GM23338 (cell line): Measurements from ENCODE around the gene ANO6. TPM values are rescaled to one million over a fixed set of nuclear protein-coding genes. Genes with fewer than 3 reads are reported as not detected.

Experiments
- ATAC-seq: fragments of 200-7000 bp; cut with Tn5 transposase; 3 replicates; pipeline ENCODE4 v1.9.1; 2020
- DNase-seq: peaks from one replicate; pipeline ENCODE4 v3.0.0-alpha.2; 2015; ENCODE audit warnings: low spot score
- H2AFZ ChIP-seq: fragments of 200-600 bp; sonication (generic); 2 replicates; pipeline ENCODE4 v1.8.0; 2016; ENCODE audit warnings: antibody characterized with exemption, mild to moderate bottlenecking, moderate library complexity
- H3F3A ChIP-seq: fragments of 200-600 bp; sonication (generic); replicated peaks from 2 replicates; pipeline ENCODE4 v1.8.0; 2017; ENCODE audit warnings: antibody characterized with exemption, mixed run types, low read depth
- H3K27ac ChIP-seq: fragments of 200-600 bp; sonication (generic); 2 replicates; pipeline ENCODE4 v1.6.1; 2016; ENCODE audit warnings: low read depth
- H3K27me3 ChIP-seq: fragments of 200-600 bp; sonication (generic); 2 replicates; pipeline ENCODE4 v1.8.0; 2016; ENCODE audit warnings: mild to moderate bottlenecking, mixed run types, moderate library complexity; ENCODE audit not compliant: insufficient read depth
- H3K36me3 ChIP-seq: fragments of 200-600 bp; sonication (generic); 2 replicates; pipeline ENCODE4 v1.8.0; 2016; ENCODE audit warnings: mild to moderate bottlenecking; ENCODE audit not compliant: insufficient read depth
- H3K4me1 ChIP-seq: fragments of 200-600 bp; sonication (generic); 2 replicates; pipeline ENCODE4 v1.8.0; 2016; ENCODE audit warnings: mild to moderate bottlenecking, moderate library complexity; ENCODE audit not compliant: insufficient read depth
- H3K4me2 ChIP-seq: fragments of 200-600 bp; sonication (generic); 2 replicates; pipeline ENCODE4 v1.7.1; 2017; ENCODE audit warnings: mixed run types
- H3K4me3 ChIP-seq: fragments of 200-600 bp; sonication (generic); 2 replicates; pipeline ENCODE4 v1.6.1; 2016; ENCODE audit warnings: mixed run types
- H3K79me2 ChIP-seq: fragments of 200-600 bp; sonication (generic); replicated peaks from 2 replicates; pipeline ENCODE4 v1.8.0; 2017; ENCODE audit warnings: mild to moderate bottlenecking; ENCODE audit not compliant: insufficient read depth
- H3K9me2 ChIP-seq: fragments of 200-600 bp; sonication (generic); 2 replicates; pipeline ENCODE4 v1.8.0; 2017; ENCODE audit not compliant: insufficient read depth
- H4K20me1 ChIP-seq: fragments of 200-600 bp; sonication (generic); replicated peaks from 2 replicates; pipeline ENCODE4 v1.8.0; 2017; ENCODE audit warnings: mild to moderate bottlenecking; ENCODE audit not compliant: insufficient read depth
- H3K27ac Mint-ChIP-seq: 2 replicates; pipeline ENCODE4 v1.8.0; 2020; ENCODE audit warnings: inconsistent platforms, mild to moderate bottlenecking, moderate library complexity, mixed read lengths
- H3K27me3 Mint-ChIP-seq: 3 replicates; pipeline ENCODE4 v1.8.0; 2022; ENCODE audit warnings: low read depth, mild to moderate bottlenecking, moderate library complexity, mixed read lengths, inconsistent platforms; ENCODE audit not compliant: insufficient read depth, poor library complexity
- H3K36me3 Mint-ChIP-seq: 3 replicates; pipeline ENCODE4 v1.8.0; 2021; ENCODE audit warnings: low read depth, mild to moderate bottlenecking, inconsistent platforms, moderate library complexity, mixed read lengths
- H3K4me1 Mint-ChIP-seq: 3 replicates; pipeline ENCODE4 v1.8.0; 2020; ENCODE audit warnings: mild to moderate bottlenecking, inconsistent platforms, mixed read lengths
- H3K4me3 Mint-ChIP-seq: 3 replicates; pipeline ENCODE4 v1.8.0; 2021; ENCODE audit warnings: moderate library complexity, mild to moderate bottlenecking, inconsistent platforms, mixed read lengths
- H3K9me3 Mint-ChIP-seq: 3 replicates; pipeline ENCODE4 v1.8.0; 2020; ENCODE audit warnings: moderate library complexity, mild to moderate bottlenecking, inconsistent platforms, mixed read lengths
- CREB1 ChIP-seq: fragments of 250-450 bp; sonication (Bioruptor Pico); IDR thresholded peaks from 2 replicates; pipeline ENCODE4 v1.5.0; 2020; ENCODE audit warnings: low read depth, mild to moderate bottlenecking, moderate library complexity
- EZH2 ChIP-seq: fragments of 200-600 bp; sonication (generic); IDR thresholded peaks from one replicate; pipeline ENCODE4 v1.8.0; 2017; ENCODE audit warnings: antibody characterized with exemption, mild to moderate bottlenecking, low read depth; ENCODE audit not compliant: unreplicated experiment
- EZH2phosphoT487 ChIP-seq: fragments of 200-600 bp; sonication (generic); IDR thresholded peaks from one replicate; pipeline ENCODE4 v1.8.1; 2018; ENCODE audit warnings: antibody characterized with exemption; ENCODE audit not compliant: unreplicated experiment
- JUNB ChIP-seq: IDR thresholded peaks from one replicate; pipeline ENCODE4 v1.6.1; 2016; ENCODE audit warnings: antibody characterized with exemption; ENCODE audit not compliant: unreplicated experiment
- NANOG ChIP-seq: IDR thresholded peaks from 2 replicates; pipeline ENCODE4 v1.6.1; 2016; ENCODE audit warnings: antibody characterized with exemption, borderline replicate concordance
- POLR2AphosphoS5 ChIP-seq: IDR thresholded peaks from 2 replicates; pipeline ENCODE4 v1.6.1; 2016; ENCODE audit warnings: antibody characterized with exemption, low read depth
- STAT1 ChIP-seq: IDR thresholded peaks from one replicate; pipeline ENCODE4 v1.6.1; 2016; ENCODE audit warnings: antibody characterized with exemption; ENCODE audit not compliant: unreplicated experiment
- ZNF114 ChIP-seq: fragments of 250-450 bp; sonication (Bioruptor Pico); IDR thresholded peaks from 2 replicates; pipeline ENCODE4 v1.5.0; 2020; ENCODE audit warnings: mild to moderate bottlenecking, moderate library complexity
- ZNF331 ChIP-seq: fragments of 250-450 bp; sonication (Bioruptor Pico); IDR thresholded peaks from 2 replicates; pipeline ENCODE4 v1.5.0; 2020; ENCODE audit warnings: low read depth, mild to moderate bottlenecking, moderate library complexity
- polyA plus RNA-seq: library from polyadenylated mRNA; unstranded; fragments of >200 nt; fragmentation: Nextera tagmentation; extraction: Ambion mirVana; gene quantifications from 2 replicates; pipeline ENCODE4 v1.2.1, GENCODE V29; 2016
- total RNA-seq: library from RNA; depleted of rRNA; stranded (reverse); fragments of >200 nt; shearing (Covaris generic); gene quantifications from 2 replicates; pipeline ENCODE4 v1.2.3, GENCODE V29; 2014
- TF ChIP-seq, protein P1 (sequence below): IDR thresholded peaks from 2 replicates; pipeline ENCODE4 v1.6.1; 2016; ENCODE audit warnings: antibody characterized with exemption
- TF ChIP-seq, protein P2 (sequence below): IDR thresholded peaks from one replicate; pipeline ENCODE4 v1.6.1; 2018; ENCODE audit warnings: antibody characterized with exemption; ENCODE audit not compliant: unreplicated experiment
- TF ChIP-seq, protein P3 (sequence below), 2 experiments: fragments of 200-600 bp in 1 of 2; sonication (generic) in 1 of 2; conservative IDR thresholded peaks; 2 replicates each; pipeline versions ENCODE4 v1.5.1 to v1.6.1; 2016 to 2017; ENCODE audit warnings: antibody characterized with exemption in 2 of 2, low read depth in 2 of 2, mild to moderate bottlenecking in 2 of 2, moderate library complexity in 1 of 2
- TF ChIP-seq, protein P4 (sequence below): fragments of 250-450 bp; sonication (Bioruptor Pico); IDR thresholded peaks from 2 replicates; pipeline ENCODE4 v1.5.0; 2020; ENCODE audit warnings: mild to moderate bottlenecking, moderate library complexity

Gene ANO6
- total and polyA plus RNA-seq, 2 experiments from 2014 or later, result 21.1 to 48.9 TPM

DNA sequence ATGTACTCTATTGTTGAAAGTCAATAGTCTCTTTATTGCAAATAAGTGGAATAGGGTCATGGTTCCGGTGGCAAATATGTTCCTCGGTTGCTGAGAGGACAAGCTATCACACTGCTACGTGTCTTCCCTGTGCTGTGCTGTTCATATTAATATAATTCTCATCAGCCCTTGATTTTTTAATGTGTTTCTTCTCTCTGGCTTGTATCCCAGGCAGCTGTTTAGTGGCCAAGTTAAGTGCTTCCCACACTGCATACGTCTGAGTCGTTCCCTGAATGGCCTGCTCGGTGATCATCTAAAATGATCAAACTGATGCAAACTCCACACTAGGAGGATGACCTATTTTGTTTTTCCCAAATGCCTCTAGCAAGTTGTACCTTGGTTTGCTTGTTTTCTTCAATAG, 186.4 kb downstream of the ANO6 start:
- Histone ChIP-seq H3K4me2 (no peak overlapping the region), H3K9me2 (no peaks in the 10 kb centered on the region), H3F3A (no peaks in the 10 kb centered on the region), H2AFZ (no peak overlapping the region), H3K79me2 (no peaks in the 10 kb centered on the region), H3K4me1 (no peaks in the 10 kb centered on the region), H3K36me3 (peaks cover 25% of the 10 kb centered on the region), H3K27me3 (no peaks in the 10 kb centered on the region), H4K20me1 (no peaks in the 10 kb centered on the region), H3K4me3 (no peak overlapping the region), H3K27ac (no peak overlapping the region)
- H3K4me1 Mint-ChIP-seq, result no peaks in the 10 kb centered on the region
- DNase-seq (no peak), ATAC-seq (no peak)
- no peaks in the 10 kb centered on the region for H3K9me3 Mint-ChIP-seq
- no peaks in the 10 kb centered on the region for H3K27me3 Mint-ChIP-seq
- peaks cover 33% of the 10 kb centered on the region for H3K36me3 Mint-ChIP-seq
- H3K27ac Mint-ChIP-seq, result no peak overlapping the region
- no peak overlapping the region for H3K4me3 Mint-ChIP-seq
- TF ChIP-seq CREB1 (CRISPR knock-in tag) (no peak), ZNF114 (CRISPR knock-in tag) (no peak), NANOG (no peak), STAT1 (no peak), EZH2 (no peak), EZH2phosphoT487 (no peak), JUNB (no peak), ZNF331 (CRISPR knock-in tag) (no peak), POLR2AphosphoS5 (no peak)
- TF ChIP-seq, protein P1, sequence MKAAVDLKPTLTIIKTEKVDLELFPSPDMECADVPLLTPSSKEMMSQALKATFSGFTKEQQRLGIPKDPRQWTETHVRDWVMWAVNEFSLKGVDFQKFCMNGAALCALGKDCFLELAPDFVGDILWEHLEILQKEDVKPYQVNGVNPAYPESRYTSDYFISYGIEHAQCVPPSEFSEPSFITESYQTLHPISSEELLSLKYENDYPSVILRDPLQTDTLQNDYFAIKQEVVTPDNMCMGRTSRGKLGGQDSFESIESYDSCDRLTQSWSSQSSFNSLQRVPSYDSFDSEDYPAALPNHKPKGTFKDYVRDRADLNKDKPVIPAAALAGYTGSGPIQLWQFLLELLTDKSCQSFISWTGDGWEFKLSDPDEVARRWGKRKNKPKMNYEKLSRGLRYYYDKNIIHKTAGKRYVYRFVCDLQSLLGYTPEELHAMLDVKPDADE, result no peak
- TF ChIP-seq, protein P2, sequence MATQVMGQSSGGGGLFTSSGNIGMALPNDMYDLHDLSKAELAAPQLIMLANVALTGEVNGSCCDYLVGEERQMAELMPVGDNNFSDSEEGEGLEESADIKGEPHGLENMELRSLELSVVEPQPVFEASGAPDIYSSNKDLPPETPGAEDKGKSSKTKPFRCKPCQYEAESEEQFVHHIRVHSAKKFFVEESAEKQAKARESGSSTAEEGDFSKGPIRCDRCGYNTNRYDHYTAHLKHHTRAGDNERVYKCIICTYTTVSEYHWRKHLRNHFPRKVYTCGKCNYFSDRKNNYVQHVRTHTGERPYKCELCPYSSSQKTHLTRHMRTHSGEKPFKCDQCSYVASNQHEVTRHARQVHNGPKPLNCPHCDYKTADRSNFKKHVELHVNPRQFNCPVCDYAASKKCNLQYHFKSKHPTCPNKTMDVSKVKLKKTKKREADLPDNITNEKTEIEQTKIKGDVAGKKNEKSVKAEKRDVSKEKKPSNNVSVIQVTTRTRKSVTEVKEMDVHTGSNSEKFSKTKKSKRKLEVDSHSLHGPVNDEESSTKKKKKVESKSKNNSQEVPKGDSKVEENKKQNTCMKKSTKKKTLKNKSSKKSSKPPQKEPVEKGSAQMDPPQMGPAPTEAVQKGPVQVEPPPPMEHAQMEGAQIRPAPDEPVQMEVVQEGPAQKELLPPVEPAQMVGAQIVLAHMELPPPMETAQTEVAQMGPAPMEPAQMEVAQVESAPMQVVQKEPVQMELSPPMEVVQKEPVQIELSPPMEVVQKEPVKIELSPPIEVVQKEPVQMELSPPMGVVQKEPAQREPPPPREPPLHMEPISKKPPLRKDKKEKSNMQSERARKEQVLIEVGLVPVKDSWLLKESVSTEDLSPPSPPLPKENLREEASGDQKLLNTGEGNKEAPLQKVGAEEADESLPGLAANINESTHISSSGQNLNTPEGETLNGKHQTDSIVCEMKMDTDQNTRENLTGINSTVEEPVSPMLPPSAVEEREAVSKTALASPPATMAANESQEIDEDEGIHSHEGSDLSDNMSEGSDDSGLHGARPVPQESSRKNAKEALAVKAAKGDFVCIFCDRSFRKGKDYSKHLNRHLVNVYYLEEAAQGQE, result no peak
- TF ChIP-seq, protein P3, sequence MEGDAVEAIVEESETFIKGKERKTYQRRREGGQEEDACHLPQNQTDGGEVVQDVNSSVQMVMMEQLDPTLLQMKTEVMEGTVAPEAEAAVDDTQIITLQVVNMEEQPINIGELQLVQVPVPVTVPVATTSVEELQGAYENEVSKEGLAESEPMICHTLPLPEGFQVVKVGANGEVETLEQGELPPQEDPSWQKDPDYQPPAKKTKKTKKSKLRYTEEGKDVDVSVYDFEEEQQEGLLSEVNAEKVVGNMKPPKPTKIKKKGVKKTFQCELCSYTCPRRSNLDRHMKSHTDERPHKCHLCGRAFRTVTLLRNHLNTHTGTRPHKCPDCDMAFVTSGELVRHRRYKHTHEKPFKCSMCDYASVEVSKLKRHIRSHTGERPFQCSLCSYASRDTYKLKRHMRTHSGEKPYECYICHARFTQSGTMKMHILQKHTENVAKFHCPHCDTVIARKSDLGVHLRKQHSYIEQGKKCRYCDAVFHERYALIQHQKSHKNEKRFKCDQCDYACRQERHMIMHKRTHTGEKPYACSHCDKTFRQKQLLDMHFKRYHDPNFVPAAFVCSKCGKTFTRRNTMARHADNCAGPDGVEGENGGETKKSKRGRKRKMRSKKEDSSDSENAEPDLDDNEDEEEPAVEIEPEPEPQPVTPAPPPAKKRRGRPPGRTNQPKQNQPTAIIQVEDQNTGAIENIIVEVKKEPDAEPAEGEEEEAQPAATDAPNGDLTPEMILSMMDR (conservative IDR thresholded peaks at IDR 0.05; ENCODE audit: low read depth in 2 of 2), result no peak
- TF ChIP-seq, protein P4, sequence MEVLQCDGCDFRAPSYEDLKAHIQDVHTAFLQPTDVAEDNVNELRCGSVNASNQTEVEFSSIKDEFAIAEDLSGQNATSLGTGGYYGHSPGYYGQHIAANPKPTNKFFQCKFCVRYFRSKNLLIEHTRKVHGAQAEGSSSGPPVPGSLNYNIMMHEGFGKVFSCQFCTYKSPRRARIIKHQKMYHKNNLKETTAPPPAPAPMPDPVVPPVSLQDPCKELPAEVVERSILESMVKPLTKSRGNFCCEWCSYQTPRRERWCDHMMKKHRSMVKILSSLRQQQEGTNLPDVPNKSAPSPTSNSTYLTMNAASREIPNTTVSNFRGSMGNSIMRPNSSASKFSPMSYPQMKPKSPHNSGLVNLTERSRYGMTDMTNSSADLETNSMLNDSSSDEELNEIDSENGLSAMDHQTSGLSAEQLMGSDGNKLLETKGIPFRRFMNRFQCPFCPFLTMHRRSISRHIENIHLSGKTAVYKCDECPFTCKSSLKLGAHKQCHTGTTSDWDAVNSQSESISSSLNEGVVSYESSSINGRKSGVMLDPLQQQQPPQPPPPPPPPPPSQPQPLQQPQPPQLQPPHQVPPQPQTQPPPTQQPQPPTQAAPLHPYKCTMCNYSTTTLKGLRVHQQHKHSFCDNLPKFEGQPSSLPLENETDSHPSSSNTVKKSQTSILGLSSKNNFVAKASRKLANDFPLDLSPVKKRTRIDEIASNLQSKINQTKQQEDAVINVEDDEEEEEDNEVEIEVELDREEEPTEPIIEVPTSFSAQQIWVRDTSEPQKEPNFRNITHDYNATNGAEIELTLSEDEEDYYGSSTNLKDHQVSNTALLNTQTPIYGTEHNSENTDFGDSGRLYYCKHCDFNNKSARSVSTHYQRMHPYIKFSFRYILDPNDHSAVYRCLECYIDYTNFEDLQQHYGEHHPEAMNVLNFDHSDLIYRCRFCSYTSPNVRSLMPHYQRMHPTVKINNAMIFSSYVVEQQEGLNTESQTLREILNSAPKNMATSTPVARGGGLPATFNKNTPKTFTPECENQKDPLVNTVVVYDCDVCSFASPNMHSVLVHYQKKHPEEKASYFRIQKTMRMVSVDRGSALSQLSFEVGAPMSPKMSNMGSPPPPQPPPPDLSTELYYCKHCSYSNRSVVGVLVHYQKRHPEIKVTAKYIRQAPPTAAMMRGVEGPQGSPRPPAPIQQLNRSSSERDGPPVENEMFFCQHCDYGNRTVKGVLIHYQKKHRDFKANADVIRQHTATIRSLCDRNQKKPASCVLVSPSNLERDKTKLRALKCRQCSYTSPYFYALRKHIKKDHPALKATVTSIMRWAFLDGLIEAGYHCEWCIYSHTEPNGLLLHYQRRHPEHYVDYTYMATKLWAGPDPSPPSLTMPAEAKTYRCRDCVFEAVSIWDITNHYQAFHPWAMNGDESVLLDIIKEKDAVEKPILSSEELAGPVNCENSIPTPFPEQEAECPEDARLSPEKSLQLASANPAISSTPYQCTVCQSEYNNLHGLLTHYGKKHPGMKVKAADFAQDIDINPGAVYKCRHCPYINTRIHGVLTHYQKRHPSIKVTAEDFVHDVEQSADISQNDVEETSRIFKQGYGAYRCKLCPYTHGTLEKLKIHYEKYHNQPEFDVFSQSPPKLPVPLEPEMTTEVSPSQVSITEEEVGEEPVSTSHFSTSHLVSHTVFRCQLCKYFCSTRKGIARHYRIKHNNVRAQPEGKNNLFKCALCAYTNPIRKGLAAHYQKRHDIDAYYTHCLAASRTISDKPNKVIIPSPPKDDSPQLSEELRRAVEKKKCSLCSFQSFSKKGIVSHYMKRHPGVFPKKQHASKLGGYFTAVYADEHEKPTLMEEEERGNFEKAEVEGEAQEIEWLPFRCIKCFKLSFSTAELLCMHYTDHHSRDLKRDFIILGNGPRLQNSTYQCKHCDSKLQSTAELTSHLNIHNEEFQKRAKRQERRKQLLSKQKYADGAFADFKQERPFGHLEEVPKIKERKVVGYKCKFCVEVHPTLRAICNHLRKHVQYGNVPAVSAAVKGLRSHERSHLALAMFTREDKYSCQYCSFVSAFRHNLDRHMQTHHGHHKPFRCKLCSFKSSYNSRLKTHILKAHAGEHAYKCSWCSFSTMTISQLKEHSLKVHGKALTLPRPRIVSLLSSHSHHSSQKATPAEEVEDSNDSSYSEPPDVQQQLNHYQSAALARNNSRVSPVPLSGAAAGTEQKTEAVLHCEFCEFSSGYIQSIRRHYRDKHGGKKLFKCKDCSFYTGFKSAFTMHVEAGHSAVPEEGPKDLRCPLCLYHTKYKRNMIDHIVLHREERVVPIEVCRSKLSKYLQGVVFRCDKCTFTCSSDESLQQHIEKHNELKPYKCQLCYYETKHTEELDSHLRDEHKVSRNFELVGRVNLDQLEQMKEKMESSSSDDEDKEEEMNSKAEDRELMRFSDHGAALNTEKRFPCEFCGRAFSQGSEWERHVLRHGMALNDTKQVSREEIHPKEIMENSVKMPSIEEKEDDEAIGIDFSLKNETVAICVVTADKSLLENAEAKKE (CRISPR knock-in tag), result no peak
